Kidney epithelial cell (primary cell): Measurements from ENCODE around the gene CCDC124. TPM values are rescaled to one million over a fixed set of nuclear protein-coding genes. Genes with fewer than 3 reads are reported as not detected.

Source experiments
- DNase-seq: peaks from one replicate; pipeline ENCODE4 v3.0.0-alpha.2; 2010; ENCODE audit warnings: low read depth
- H3K27me3 ChIP-seq: 2 replicates; pipeline ENCODE4 v1.6.0; 2011; ENCODE audit warnings: low read length; ENCODE audit not compliant: control insufficient read depth, insufficient read depth
- H3K36me3 ChIP-seq: 2 replicates; pipeline ENCODE4 v1.5.1; 2011; ENCODE audit warnings: low read length; ENCODE audit not compliant: control insufficient read depth, insufficient read depth
- H3K4me3 ChIP-seq: 2 replicates; pipeline ENCODE4 v1.5.1; 2011; ENCODE audit warnings: low read depth, mild to moderate bottlenecking, control low read depth, low read length
- CTCF ChIP-seq: IDR thresholded peaks from 2 replicates; pipeline ENCODE4 v1.5.1; 2011; ENCODE audit warnings: mild to moderate bottlenecking, moderate library complexity, low read length, control low read depth, inconsistent platforms; ENCODE audit not compliant: insufficient read depth, poor library complexity, severe bottlenecking
- total RNA-seq: library from RNA; depleted of rRNA; stranded (reverse); fragments of >200 nt; gene quantifications from 2 replicates; pipeline ENCODE4 v1.2.3, GENCODE V29; 2015

Gene CCDC124
- total RNA-seq, 1 donor from 2014 or later: 104 TPM

- no peak for DNase-seq
- no peak for TF ChIP-seq CTCF
- H3K36me3 ChIP-seq: no peaks in the 10 kb centered on the region
- H3K27me3 ChIP-seq: peaks cover 38% of the 10 kb centered on the region
- H3K4me3 ChIP-seq: no peak overlapping the region
Measured at GRCh38 chr19:17957149-17957849, 24.5 kb downstream of the CCDC124 start.

GRCh38 chr19:17957885-17958284 is 25.1 kb downstream of the CCDC124 start:
- Histone ChIP-seq H3K36me3 (no peaks in the 10 kb centered on the region), H3K27me3 (peaks cover 32% of the 10 kb centered on the region), H3K4me3 (no peak overlapping the region)
- DNase-seq: no peak
- no peak for TF ChIP-seq CTCF

GRCh38 chr19:17963936-17964691 is 31.3 kb downstream of the CCDC124 start:
- Histone ChIP-seq H3K4me3 (no peak overlapping the region), H3K27me3 (peaks cover 44% of the 10 kb centered on the region), H3K36me3 (no peaks in the 10 kb centered on the region)
- no peak for TF ChIP-seq CTCF
- DNase-seq: no peak

GRCh38 chr19:17965370-17966128 is 32.7 kb downstream of the CCDC124 start:
- Histone ChIP-seq H3K27me3 (peaks cover 44% of the 10 kb centered on the region), H3K4me3 (no peak overlapping the region), H3K36me3 (no peaks in the 10 kb centered on the region)
- no peak for DNase-seq
- no peak for TF ChIP-seq CTCF

- no peaks in the 10 kb centered on the region for H3K36me3 ChIP-seq
- peaks cover 44% of the 10 kb centered on the region for H3K27me3 ChIP-seq
- DNase-seq: no peak
- no peak for TF ChIP-seq CTCF
- H3K4me3 ChIP-seq: no peak overlapping the region
Measured at GRCh38 chr19:17966129-17966483, 33.3 kb downstream of the CCDC124 start.
